ENCODE data around the gene VWA3A.

GRCh38 chr16:22132801-22133200, 40.5 kb downstream of the VWA3A start:
- no peak for TF ChIP-seq ZFP36 (IDR thresholded peaks at IDR 0.05; ENCODE audit: borderline replicate concordance, partially characterized antibody)
- TF ChIP-seq JUNB (IDR thresholded peaks at IDR 0.05) = no peak

All from A549 (cell line).